Measurements from ENCODE around the gene PPP1R11. TPM values are rescaled to one million over a fixed set of nuclear protein-coding genes. Genes with fewer than 3 reads are reported as not detected.

Gene PPP1R11
- total and polyA plus RNA-seq, 2 of the 13 experiments (the other 11 are each of a cell fraction or from before 2014, with no cell fraction given) = 32.1 to 58.9 TPM

- TF ChIP-seq, protein P1, sequence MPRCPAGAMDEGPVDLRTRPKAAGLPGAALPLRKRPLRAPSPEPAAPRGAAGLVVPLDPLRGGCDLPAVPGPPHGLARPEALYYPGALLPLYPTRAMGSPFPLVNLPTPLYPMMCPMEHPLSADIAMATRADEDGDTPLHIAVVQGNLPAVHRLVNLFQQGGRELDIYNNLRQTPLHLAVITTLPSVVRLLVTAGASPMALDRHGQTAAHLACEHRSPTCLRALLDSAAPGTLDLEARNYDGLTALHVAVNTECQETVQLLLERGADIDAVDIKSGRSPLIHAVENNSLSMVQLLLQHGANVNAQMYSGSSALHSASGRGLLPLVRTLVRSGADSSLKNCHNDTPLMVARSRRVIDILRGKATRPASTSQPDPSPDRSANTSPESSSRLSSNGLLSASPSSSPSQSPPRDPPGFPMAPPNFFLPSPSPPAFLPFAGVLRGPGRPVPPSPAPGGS (CRISPR knock-in tag; IDR thresholded peaks at IDR 0.05) = peak; percentile 76; the same call in 1 of the 2 replicates
- 0 out of 2 replicates have a peak, but pooled peaks have one; percentile 22 for TF ChIP-seq ZNF256 (CRISPR knock-in tag; conservative IDR thresholded peaks at IDR 0.05)
- TF ChIP-seq ZFYVE20 (CRISPR knock-in tag; IDR thresholded peaks at IDR 0.05; ENCODE audit: borderline replicate concordance, low read depth) = no peak
- no peak for TF ChIP-seq PAF1 (CRISPR knock-in tag; IDR thresholded peaks at IDR 0.05)
- no peak for TF ChIP-seq ZNF207 (IDR thresholded peaks at IDR 0.05; ENCODE audit: borderline replicate concordance)
- peak; percentile 98 for TF ChIP-seq CREM (IDR thresholded peaks at IDR 0.05)
- peak; percentile 62; the same call in 1 of the 2 replicates for TF ChIP-seq CREM (CRISPR knock-in tag; IDR thresholded peaks at IDR 0.05)
- peak; percentile 100 for TF ChIP-seq ELF1 (CRISPR knock-in tag; IDR thresholded peaks at IDR 0.05)
- TF ChIP-seq HIVEP1 (CRISPR knock-in tag; IDR thresholded peaks at IDR 0.05) = peak; percentile 99
- TF ChIP-seq HMG20B (CRISPR knock-in tag; conservative IDR thresholded peaks at IDR 0.05) = no peak; the same call in 1 of the 2 replicates
- TF ChIP-seq TEAD3 (CRISPR knock-in tag; optimal IDR thresholded peaks at IDR 0.05; ENCODE audit: borderline replicate concordance) = peak; percentile 77
- no peak for TF ChIP-seq ZNF335 (CRISPR knock-in tag; IDR thresholded peaks at IDR 0.05)
- TF ChIP-seq, protein P2, sequence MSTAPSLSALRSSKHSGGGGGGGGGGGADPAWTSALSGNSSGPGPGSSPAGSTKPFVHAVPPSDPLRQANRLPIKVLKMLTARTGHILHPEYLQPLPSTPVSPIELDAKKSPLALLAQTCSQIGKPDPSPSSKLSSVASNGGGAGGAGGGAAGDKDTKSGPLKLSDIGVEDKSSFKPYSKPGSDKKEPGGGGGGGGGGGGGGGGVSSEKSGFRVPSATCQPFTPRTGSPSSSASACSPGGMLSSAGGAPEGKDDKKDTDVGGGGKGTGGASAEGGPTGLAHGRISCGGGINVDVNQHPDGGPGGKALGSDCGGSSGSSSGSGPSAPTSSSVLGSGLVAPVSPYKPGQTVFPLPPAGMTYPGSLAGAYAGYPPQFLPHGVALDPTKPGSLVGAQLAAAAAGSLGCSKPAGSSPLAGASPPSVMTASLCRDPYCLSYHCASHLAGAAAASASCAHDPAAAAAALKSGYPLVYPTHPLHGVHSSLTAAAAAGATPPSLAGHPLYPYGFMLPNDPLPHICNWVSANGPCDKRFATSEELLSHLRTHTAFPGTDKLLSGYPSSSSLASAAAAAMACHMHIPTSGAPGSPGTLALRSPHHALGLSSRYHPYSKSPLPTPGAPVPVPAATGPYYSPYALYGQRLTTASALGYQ (CRISPR knock-in tag; IDR thresholded peaks at IDR 0.05) = no peak
- TF ChIP-seq HMGXB4 (CRISPR knock-in tag; IDR thresholded peaks at IDR 0.05; ENCODE audit: borderline replicate concordance in 1 of 2, low read depth in 1 of 2) = peak; percentile 65 to 87; a peak in 3 of 4 replicates
- peak; percentile 83 for TF ChIP-seq RBM39 (IDR thresholded peaks at IDR 0.05; ENCODE audit: low read depth, low read length, poor library complexity, severe bottlenecking)
- no peak for TF ChIP-seq ZNF737 (CRISPR knock-in tag; IDR thresholded peaks at IDR 0.05; ENCODE audit: borderline replicate concordance)
- no peak for TF ChIP-seq MZF1 (CRISPR knock-in tag; IDR thresholded peaks at IDR 0.05; ENCODE audit: borderline replicate concordance)
- TF ChIP-seq ZFP37 (CRISPR knock-in tag; IDR thresholded peaks at IDR 0.05; ENCODE audit: borderline replicate concordance) = no peak
- no peak for TF ChIP-seq SCMH1 (CRISPR knock-in tag; IDR thresholded peaks at IDR 0.05; ENCODE audit: borderline replicate concordance)
- TF ChIP-seq ZNF674 (CRISPR knock-in tag; IDR thresholded peaks at IDR 0.05; ENCODE audit: low read depth) = no peak
- TF ChIP-seq HHEX (CRISPR knock-in tag; IDR thresholded peaks at IDR 0.05) = no peak
- TF ChIP-seq HCFC1 (IDR thresholded peaks at IDR 0.05; ENCODE audit: low read depth, low read length) = peak; percentile 77
- TF ChIP-seq, protein P3, sequence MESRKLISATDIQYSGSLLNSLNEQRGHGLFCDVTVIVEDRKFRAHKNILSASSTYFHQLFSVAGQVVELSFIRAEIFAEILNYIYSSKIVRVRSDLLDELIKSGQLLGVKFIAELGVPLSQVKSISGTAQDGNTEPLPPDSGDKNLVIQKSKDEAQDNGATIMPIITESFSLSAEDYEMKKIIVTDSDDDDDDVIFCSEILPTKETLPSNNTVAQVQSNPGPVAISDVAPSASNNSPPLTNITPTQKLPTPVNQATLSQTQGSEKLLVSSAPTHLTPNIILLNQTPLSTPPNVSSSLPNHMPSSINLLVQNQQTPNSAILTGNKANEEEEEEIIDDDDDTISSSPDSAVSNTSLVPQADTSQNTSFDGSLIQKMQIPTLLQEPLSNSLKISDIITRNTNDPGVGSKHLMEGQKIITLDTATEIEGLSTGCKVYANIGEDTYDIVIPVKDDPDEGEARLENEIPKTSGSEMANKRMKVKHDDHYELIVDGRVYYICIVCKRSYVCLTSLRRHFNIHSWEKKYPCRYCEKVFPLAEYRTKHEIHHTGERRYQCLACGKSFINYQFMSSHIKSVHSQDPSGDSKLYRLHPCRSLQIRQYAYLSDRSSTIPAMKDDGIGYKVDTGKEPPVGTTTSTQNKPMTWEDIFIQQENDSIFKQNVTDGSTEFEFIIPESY (CRISPR knock-in tag; IDR thresholded peaks at IDR 0.05) = no peak; the same call in 1 of the 2 replicates
Observed at GRCh38 chr6:30066577-30067459, at the start of gene PPP1R11 (continued).
